Endodermal cell (in vitro differentiated cells): ENCODE data around the gene PAEP. TPM values are rescaled to one million over a fixed set of nuclear protein-coding genes. Genes with fewer than 3 reads are reported as not detected.

Experiments
- DNase-seq: peaks from one replicate; pipeline ENCODE4 v3.0.0-alpha.2; 2017
- H3K27ac ChIP-seq: 2 replicates; pipeline ENCODE4 v1.5.1; 2013; ENCODE audit warnings: mild to moderate bottlenecking, low read depth, low read length, moderate library complexity
- H3K27me3 ChIP-seq: 2 replicates; pipeline ENCODE4 v1.6.1; 2013; ENCODE audit warnings: mild to moderate bottlenecking, low read length, moderate library complexity; ENCODE audit not compliant: insufficient read depth, control insufficient read depth, poor library complexity, severe bottlenecking
- H3K36me3 ChIP-seq: 2 replicates; pipeline ENCODE4 v1.7.0; 2013; ENCODE audit warnings: mild to moderate bottlenecking, low read length, moderate library complexity; ENCODE audit not compliant: control insufficient read depth, insufficient read depth
- H3K4me1 ChIP-seq: one replicate; pipeline ENCODE4 v1.7.0; 2013; ENCODE audit warnings: low read length; ENCODE audit not compliant: control insufficient read depth, insufficient read depth
- H3K4me3 ChIP-seq: 2 replicates; pipeline ENCODE4 v1.5.1; 2013; ENCODE audit warnings: mild to moderate bottlenecking, low read length, moderate library complexity
- H3K9ac ChIP-seq: 2 replicates; pipeline ENCODE4 v1.6.1; 2013; ENCODE audit warnings: mild to moderate bottlenecking, low read length, moderate library complexity; ENCODE audit not compliant: poor library complexity, severe bottlenecking; ENCODE audit errors: extremely low read depth
- H3K9me3 ChIP-seq: 2 replicates; pipeline ENCODE4 v1.6.1; 2013; ENCODE audit warnings: mild to moderate bottlenecking, low read length, moderate library complexity; ENCODE audit not compliant: control insufficient read depth
- H3K27ac Mint-ChIP-seq: 2 replicates; pipeline ENCODE4 v1.8.0; 2020; ENCODE audit warnings: mixed read lengths
- H3K27me3 Mint-ChIP-seq: 2 replicates; pipeline ENCODE4 v1.8.0; 2021; ENCODE audit warnings: mild to moderate bottlenecking, mixed read lengths; ENCODE audit not compliant: insufficient read depth
- H3K36me3 Mint-ChIP-seq: 2 replicates; pipeline ENCODE4 v1.8.0; 2020; ENCODE audit warnings: low read depth, mixed read lengths
- H3K4me1 Mint-ChIP-seq: 2 replicates; pipeline ENCODE4 v1.8.0; 2020; ENCODE audit warnings: mixed read lengths
- H3K4me3 Mint-ChIP-seq: 2 replicates; pipeline ENCODE4 v1.8.0; 2020; ENCODE audit warnings: mild to moderate bottlenecking, moderate library complexity, mixed read lengths
- H3K9me3 Mint-ChIP-seq: 2 replicates; pipeline ENCODE4 v1.8.0; 2020; ENCODE audit warnings: mild to moderate bottlenecking, mixed read lengths
- WGBS, 2 experiments: methylation state at CpG; one replicate each; pipeline versions ENCODE4 v1.1.5 to v1.1.7; 2013; ENCODE audit warnings: missing lambda C conversion rate in 2 of 2, mixed read lengths in 1 of 2; ENCODE audit not compliant: insufficient coverage in 1 of 2, insufficient read length in 1 of 2; 5-methylcytosine and 5-hydroxymethylcytosine counted together
- total RNA-seq, 2 donors: library from RNA; stranded (reverse); fragmentation: NEBNext Ultra II Directional in 1 of 2; extraction: Animal tissue kit (Norgen Biotek cat#: 25700) in 1 of 2; gene quantifications; 2 replicates in 1 of 2; 3 replicates in 1 of 2; pipeline ENCODE4 v1.2.1, GENCODE V29; 2021
- TF ChIP-seq, protein P1 (sequence below): fragments of 200-600 bp; sonication (generic); conservative IDR thresholded peaks from 2 replicates; pipeline ENCODE4 v1.5.0; 2021; ENCODE audit warnings: antibody characterized with exemption, mild to moderate bottlenecking

The PAEP gene
- total RNA-seq, 2 donors from 2014 or later = not detected

DNA sequence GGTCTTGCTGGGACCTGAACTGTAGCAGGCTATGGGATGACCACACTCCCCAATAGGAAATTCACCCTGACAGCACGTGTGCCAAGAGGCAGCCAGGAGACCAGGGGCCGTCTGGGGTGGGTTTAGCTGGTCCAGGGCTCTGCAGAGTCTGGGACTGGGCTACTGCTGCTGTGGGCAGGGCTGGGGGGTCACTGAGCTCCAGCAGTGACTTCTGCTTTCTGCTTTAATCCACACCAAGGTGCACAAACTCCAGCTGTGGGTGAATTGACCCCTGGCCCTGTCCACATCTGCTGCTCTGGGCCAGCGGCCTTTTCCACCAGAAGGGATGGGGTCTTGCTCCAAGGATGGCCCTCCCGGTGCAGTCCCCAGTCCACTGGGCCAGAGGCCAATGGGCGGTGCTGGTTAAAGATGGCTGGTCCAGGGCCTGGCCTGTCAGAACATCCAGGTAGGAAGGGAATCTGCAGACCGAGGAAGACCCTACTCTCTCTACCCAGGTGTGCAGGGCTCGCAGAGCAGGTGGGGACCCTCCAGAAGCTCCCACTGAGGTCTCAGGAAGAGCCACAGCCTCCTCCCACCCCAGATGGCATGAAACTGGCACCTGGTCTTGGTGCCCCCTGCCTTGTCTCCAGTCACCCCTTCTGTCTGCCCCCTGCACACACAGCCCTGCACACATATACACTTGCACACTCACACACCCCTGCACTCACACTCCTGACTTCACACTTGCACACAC, 49.8 kb downstream of the PAEP start:
- no peak overlapping the region for H3K27ac ChIP-seq
- TF ChIP-seq, protein P1, sequence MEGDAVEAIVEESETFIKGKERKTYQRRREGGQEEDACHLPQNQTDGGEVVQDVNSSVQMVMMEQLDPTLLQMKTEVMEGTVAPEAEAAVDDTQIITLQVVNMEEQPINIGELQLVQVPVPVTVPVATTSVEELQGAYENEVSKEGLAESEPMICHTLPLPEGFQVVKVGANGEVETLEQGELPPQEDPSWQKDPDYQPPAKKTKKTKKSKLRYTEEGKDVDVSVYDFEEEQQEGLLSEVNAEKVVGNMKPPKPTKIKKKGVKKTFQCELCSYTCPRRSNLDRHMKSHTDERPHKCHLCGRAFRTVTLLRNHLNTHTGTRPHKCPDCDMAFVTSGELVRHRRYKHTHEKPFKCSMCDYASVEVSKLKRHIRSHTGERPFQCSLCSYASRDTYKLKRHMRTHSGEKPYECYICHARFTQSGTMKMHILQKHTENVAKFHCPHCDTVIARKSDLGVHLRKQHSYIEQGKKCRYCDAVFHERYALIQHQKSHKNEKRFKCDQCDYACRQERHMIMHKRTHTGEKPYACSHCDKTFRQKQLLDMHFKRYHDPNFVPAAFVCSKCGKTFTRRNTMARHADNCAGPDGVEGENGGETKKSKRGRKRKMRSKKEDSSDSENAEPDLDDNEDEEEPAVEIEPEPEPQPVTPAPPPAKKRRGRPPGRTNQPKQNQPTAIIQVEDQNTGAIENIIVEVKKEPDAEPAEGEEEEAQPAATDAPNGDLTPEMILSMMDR = no peak
- H3K4me3 Mint-ChIP-seq = no peak overlapping the region
- H3K9me3 ChIP-seq = no peaks in the 10 kb centered on the region
- H3K27me3 Mint-ChIP-seq = no peaks in the 10 kb centered on the region
- no peak overlapping the region for H3K27ac Mint-ChIP-seq
- H3K4me3 ChIP-seq = no peak overlapping the region
- no peaks in the 10 kb centered on the region for H3K4me1 ChIP-seq
- WGBS, 2 experiments = 63 to 90% methylated on average over 3 to 7 of the region's 7 CpGs
- DNase-seq = no peak
- H3K27me3 ChIP-seq = no peaks in the 10 kb centered on the region
- H3K36me3 Mint-ChIP-seq = no peaks in the 10 kb centered on the region
- H3K9ac ChIP-seq = no peak overlapping the region
- H3K9me3 Mint-ChIP-seq = peaks cover 19% of the 10 kb centered on the region
- H3K4me1 Mint-ChIP-seq = no peaks in the 10 kb centered on the region
- no peaks in the 10 kb centered on the region for H3K36me3 ChIP-seq

DNA sequence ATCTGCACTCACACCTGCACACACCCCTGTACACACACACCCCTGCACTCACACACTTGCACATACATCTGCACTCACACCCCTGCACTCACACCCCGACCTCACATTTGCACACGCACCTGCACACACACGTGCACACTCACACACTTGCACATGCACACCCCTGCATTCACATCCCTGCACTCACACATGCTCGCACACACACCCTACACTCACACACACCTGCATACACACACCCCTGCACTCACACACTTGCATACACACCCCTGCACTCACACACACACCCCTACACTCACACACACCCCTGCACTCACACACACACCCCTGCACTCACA, 50.3 kb downstream of the PAEP start:
- Mint-ChIP-seq H3K27me3 (no peaks in the 10 kb centered on the region), H3K4me1 (no peaks in the 10 kb centered on the region), H3K36me3 (no peaks in the 10 kb centered on the region), H3K27ac (no peak overlapping the region), H3K9me3 (peaks cover 19% of the 10 kb centered on the region), H3K4me3 (no peak overlapping the region)
- 50 to 57% methylated on average over 1 to 4 of the region's 4 CpGs for WGBS, 2 experiments
- H3K4me1 ChIP-seq = no peaks in the 10 kb centered on the region
- H3K9me3 ChIP-seq = no peaks in the 10 kb centered on the region
- TF ChIP-seq, protein P1 = no peak
- H3K36me3 ChIP-seq = no peaks in the 10 kb centered on the region
- no peaks in the 10 kb centered on the region for H3K27me3 ChIP-seq
- no peak overlapping the region for H3K9ac ChIP-seq
- H3K4me3 ChIP-seq = no peak overlapping the region
- no peak overlapping the region for H3K27ac ChIP-seq
- DNase-seq = no peak

DNA sequence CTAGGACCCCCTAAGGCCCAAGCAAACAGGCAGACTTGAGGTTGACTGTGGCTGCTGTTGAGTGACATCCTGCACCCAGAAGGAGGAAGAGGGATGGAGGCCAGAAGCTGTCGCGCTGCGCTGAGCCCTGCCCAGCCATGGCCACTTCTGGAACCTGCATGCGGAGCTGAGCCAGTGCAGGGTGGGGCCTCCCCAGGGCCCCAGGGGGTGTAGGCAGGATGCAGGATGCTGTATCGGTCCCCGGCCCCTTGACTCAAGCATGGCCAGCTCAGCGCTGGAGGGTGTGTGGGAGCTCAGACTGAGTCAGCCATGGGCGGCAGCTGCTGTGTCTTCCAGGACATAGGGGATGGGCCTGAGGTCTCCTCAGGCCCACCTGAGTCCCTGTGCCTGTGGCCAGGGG, 50.9 kb downstream of the PAEP start:
- Histone ChIP-seq H3K36me3 (no peaks in the 10 kb centered on the region), H3K4me3 (no peak overlapping the region), H3K27me3 (no peaks in the 10 kb centered on the region), H3K9me3 (no peaks in the 10 kb centered on the region), H3K27ac (no peak overlapping the region), H3K4me1 (no peaks in the 10 kb centered on the region), H3K9ac (no peak overlapping the region)
- WGBS, 2 experiments = 91 to 100% methylated on average over 1 to 8 of the region's 8 CpGs
- Mint-ChIP-seq H3K9me3 (peaks cover 19% of the 10 kb centered on the region), H3K36me3 (no peaks in the 10 kb centered on the region), H3K4me1 (no peaks in the 10 kb centered on the region), H3K27ac (no peak overlapping the region), H3K4me3 (no peak overlapping the region), H3K27me3 (no peaks in the 10 kb centered on the region)
- TF ChIP-seq, protein P1 = no peak
- DNase-seq = no peak
